GM21723 (cell line): ENCODE measurements around the gene NALF2.

Experiments used
- ATAC-seq: cut with Tn5 transposase; IDR thresholded peaks from one replicate; pipeline ENCODE4 v1.9.1; 2021; ENCODE audit warnings: mild to moderate bottlenecking, moderate library complexity; ENCODE audit not compliant: unreplicated experiment

Gene NALF2

DNA sequence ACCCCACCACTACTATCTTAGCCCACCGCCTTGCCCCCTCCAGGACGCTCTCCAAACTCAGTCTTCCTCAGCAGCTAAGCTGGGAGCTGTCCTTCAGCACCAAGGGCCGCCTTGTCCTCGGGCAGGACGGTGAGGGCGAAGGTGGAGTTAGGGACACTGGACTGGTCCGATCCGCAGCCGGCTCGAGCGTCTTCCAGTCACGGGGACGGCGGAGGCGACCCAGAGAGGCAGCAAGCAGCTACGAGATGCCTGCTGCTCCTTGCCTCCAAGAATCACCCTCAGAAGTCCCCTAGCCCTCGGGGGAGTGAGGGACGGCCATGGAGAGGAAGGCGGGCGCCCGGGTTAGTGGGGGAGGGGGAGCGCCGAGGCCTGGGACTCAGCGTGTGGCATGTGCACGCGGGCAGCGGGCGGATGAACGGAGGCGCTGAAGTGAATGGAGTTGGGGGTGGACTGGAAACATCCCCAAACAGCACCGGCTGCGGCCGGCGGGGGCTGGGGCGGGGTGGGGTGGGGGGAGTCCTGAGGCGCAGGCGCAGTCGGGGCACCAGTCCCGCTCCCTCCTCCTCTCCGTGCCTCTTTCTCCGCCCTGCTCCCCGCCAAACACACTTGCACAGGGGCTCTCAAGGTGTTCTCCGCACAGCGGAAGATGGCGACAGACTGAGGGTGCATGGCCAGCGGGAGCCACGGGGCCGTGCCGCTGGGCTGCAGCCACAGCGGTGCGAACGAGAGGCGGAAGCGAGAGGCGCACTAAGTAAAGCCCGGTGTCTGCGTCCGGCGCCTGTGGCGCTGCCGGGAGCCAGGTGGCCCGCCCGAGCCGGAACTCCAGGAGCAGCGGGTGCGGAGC lies at the start of gene NALF2:
Gene NALF2, plus strand, starts transcription at position 545 of the 844 bp plus-strand sequence. CDS start 957 bp downstream, outside the sequence.
- no peak for ATAC-seq

- no peak for ATAC-seq
Observed at GRCh38 chrX:69457756-69458155, 46.4 kb upstream of the NALF2 start.

- no peak for ATAC-seq
Observed at GRCh38 chrX:69466546-69466945, 37.6 kb upstream of the NALF2 start.

- no peak for ATAC-seq
Observed at GRCh38 chrX:69469975-69470374, 34.2 kb upstream of the NALF2 start.

- ATAC-seq: no peak
Observed at GRCh38 chrX:69489625-69490024, 14.5 kb upstream of the NALF2 start.

DNA sequence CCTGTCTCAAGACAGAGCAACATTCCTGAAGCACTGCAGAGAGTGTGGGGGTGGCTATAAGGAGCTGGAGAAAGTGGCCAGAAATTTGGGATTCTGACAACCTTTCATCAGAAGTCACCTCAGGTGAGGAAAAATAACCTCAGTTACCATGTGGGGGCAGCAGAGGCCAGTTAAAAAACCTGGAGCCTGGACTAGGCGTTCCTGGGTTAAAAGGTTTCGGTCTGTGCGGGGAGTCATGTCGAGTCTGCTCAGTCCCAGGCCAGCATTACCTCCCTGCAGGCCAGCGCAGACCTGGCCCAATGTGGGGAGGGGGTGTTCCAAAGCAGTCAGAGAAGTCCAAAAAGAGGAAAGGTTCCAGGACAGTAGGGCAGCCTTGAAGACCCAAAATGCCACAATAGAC lies 10.9 kb upstream of the NALF2 start:
- no peak for ATAC-seq

DNA sequence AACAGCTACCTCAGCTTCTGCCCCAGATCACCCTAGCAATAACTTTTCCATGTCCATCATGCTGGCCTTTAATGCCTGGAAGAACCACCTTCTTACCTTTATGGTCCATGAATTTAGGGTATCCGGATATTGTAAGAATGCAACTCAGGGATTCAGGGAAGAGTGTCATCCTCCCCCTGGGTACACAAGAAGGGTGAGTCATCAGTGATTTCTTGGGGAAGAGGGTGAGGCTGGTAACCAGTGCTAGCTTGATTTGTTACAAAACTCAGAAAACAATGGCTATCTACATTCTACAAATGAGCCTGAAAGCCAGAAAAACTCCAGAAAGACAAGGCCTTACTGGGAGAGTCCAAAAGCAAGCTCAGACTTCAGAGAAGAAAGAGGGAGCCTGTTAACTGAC lies 10.4 kb upstream of the NALF2 start:
- ATAC-seq: no peak

DNA sequence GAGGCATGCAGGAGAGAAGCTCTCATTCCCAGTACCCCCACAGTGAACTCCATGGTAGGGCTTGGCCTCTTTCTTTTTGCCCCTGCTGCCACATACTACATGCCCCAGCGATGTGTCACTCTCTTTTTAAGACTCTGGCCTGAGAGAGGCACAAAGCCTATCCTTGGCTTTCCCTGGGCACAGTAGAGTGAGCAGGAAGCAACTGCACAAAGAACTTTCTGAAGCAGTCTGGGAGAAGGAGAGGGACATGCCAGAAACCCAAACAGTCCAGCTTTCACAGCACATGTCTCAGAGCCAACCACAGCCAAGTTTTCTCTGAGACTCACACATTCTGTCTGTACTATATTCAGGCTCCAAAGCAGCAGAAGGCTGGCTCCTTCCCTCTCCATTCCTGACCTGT lies 7.9 kb upstream of the NALF2 start:
- ATAC-seq: no peak

GRCh38 chrX:69501429-69501828 lies 2.7 kb upstream of the NALF2 start:
- no peak for ATAC-seq

GRCh38 chrX:69503228-69503781 lies 821 bp upstream of the NALF2 start:
- no peak for ATAC-seq

DNA sequence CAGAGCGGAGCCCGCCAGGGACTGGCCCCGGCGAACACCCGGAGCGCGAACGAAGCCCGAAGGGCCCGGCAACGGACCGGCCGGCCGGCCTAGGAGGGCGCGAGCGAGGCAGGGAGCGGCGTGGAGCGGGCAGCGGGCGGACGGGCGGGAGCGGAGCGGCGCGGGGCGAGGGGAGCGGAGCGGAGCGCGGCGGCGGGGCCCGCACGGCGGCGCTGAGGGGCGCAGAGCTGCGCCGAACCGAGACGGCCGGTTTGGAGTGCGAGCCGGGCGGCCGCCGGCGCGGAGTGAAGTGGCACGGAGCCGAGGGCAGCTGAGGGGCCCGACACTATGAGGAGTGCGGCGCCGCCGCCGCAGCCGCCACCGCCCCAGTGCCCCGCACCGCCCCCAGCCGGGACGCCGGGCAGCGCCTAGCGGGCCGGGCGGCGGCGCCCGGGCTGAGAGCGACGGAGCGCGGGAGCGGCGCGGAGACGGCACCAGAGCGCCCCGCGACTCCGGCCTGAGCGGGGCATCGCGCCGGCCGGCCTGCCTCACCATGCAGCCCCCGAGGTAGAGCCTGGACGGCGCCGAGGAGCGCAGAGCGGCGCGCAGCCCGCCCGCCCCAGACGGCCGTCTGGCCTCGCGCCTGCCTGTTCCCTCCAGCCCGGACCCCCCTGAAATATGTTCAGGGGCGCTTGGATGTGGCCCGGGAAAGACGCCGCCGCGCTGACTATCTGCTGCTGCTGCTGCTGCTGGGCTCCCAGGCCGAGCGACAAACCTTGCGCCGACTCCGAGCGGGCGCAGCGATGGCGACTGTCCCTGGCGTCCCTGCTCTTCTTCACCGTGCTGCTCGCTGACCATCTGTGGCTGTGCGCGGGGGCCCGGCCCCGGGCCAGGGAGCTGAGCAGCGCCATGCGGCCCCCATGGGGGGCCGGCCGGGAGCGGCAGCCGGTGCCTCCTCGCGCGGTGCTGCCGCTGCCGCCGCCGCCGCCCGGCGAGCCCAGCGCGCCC lies 793 bp downstream of the NALF2 start:
- no peak for ATAC-seq

DNA sequence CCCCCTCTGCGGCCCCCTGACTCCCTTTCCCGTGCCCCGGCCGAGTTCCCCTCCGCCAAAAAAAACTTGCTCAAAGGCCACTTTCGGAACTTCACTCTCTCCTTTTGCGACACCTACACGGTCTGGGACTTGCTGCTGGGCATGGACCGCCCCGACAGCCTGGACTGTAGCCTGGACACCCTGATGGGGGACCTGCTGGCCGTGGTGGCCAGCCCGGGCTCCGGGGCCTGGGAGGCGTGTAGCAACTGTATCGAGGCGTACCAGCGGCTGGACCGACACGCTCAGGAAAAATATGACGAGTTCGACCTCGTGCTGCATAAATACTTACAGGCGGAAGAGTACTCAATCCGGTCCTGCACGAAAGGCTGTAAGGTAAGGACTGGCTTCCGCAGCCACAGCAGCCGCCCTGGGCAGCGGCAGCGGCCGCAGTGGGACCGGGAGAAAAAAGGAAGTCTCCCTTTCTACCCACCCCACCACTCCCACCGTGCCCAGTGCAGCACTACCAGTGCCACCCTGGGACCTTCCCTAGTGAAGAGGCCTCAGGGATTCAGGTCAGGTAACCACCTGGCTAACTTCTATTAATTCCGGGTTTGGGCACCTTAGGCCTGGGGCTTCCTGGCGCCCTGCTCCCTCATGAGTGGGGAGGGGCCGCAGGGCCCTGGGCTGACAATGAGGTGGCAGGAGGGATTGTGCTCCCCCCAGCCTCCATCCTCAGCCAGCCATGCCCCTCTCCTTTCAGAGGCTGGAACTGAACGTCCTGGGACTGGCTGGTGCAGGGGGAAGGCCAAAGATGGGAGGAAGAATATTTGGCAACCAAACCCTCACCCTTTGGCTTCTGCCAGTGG lies 1.9 kb downstream of the NALF2 start:
- no peak for ATAC-seq

GRCh38 chrX:69506617-69507499 lies 2.7 kb downstream of the NALF2 start:
- ATAC-seq: no peak

DNA sequence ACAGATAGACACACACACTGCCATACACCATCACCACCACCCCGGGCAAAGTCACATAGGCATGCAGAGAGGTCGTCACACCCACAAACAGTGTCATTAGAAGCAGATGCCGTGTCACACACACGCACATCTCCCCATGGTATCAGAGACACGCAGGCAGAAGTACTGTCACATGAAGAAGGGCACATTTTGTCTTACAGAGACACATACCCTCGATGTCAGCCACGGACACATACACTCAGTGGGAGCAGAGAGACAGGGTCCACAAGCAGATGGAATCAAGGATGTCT lies 3.3 kb downstream of the NALF2 start:
- no peak for ATAC-seq

GRCh38 chrX:69508610-69509009 lies 4.5 kb downstream of the NALF2 start:
- ATAC-seq: no peak

GRCh38 chrX:69510137-69510715 lies 6.1 kb downstream of the NALF2 start:
- ATAC-seq: no peak

GRCh38 chrX:69510914-69511513 lies 6.9 kb downstream of the NALF2 start:
- ATAC-seq: no peak

GRCh38 chrX:69522052-69522451 lies 17.9 kb downstream of the NALF2 start:
- no peak for ATAC-seq

DNA sequence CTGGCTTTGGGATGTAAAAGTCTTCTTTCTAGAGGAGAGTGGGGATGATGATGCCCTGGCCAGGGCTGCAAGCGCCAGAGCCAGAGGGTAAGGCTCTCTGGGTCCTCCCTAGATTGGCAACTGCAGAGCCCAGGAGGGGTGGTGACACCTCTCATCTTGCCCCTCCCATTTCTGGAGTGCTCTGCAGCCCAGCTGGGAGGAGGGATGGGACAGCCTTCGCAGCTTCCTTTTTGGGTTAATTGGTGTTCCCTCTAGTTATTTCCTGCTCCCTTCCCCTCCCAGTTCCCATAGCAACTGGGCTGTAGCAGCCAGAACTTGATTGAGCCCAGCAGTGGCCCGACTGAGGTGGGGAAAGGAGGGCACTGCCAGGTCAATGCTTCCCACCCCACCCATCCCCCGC lies 19.2 kb downstream of the NALF2 start:
- ATAC-seq: no peak
